GM10266 (cell line): ENCODE data around the gene NUDT9.
"Not testable (repeated sequence)": the region's sequence is repeated elsewhere in the genome, so short reads cannot be mapped to it uniquely, and the experiment has no call there.

Experiments used
- DNase-seq: peaks from one replicate; pipeline ENCODE4 v3.0.0; 2012; ENCODE audit errors: extremely low spot score
- TF ChIP-seq, protein P1 (sequence below): IDR thresholded peaks from 2 replicates; pipeline ENCODE4 v1.5.1; 2012; ENCODE audit warnings: mild to moderate bottlenecking, low read depth; ENCODE audit not compliant: control insufficient read depth, insufficient read depth; ENCODE audit errors: missing control alignments

The NUDT9 gene

DNA sequence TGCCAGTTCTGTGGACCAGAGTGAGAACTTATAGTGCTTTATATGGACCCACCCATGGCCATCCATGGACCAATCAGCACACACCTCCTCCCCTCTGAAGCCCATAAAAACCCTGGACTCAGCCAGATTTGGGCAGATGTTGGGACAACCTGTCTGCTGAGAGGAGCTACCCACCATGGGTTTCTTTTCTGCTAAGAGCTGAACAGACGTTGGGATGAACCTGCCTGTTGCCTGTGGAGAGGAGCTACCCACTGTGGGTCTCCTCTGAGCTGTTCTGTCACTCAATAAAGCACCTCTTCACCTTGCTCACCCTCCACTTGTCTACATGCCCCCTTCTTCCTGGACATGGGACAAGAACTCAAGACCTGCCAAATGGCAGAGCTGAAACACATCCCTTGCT lies 22.4 kb upstream of the NUDT9 start:
- DNase-seq = no peak
- TF ChIP-seq, protein P1, sequence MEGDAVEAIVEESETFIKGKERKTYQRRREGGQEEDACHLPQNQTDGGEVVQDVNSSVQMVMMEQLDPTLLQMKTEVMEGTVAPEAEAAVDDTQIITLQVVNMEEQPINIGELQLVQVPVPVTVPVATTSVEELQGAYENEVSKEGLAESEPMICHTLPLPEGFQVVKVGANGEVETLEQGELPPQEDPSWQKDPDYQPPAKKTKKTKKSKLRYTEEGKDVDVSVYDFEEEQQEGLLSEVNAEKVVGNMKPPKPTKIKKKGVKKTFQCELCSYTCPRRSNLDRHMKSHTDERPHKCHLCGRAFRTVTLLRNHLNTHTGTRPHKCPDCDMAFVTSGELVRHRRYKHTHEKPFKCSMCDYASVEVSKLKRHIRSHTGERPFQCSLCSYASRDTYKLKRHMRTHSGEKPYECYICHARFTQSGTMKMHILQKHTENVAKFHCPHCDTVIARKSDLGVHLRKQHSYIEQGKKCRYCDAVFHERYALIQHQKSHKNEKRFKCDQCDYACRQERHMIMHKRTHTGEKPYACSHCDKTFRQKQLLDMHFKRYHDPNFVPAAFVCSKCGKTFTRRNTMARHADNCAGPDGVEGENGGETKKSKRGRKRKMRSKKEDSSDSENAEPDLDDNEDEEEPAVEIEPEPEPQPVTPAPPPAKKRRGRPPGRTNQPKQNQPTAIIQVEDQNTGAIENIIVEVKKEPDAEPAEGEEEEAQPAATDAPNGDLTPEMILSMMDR = no peak

DNA sequence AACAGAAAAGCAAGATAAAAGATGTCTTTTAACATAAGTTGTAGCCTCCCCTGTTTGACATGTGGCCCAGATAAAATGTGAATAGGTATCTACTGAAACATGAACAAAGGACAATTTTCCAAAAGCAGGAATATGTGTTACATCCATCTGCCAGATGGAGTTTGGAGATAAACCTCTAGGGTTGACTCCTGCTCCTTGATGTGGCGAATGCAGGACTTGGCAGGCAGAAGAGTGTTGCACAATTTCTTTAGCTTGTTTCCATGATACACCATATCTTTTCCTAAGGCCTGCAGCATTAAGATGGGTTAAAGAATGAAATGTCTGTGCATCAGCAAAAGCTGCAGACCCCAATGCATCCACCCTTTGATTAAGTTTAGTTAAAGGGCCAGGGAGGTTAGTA lies 18.6 kb upstream of the NUDT9 start:
- DNase-seq = not testable (repeated sequence)

DNA sequence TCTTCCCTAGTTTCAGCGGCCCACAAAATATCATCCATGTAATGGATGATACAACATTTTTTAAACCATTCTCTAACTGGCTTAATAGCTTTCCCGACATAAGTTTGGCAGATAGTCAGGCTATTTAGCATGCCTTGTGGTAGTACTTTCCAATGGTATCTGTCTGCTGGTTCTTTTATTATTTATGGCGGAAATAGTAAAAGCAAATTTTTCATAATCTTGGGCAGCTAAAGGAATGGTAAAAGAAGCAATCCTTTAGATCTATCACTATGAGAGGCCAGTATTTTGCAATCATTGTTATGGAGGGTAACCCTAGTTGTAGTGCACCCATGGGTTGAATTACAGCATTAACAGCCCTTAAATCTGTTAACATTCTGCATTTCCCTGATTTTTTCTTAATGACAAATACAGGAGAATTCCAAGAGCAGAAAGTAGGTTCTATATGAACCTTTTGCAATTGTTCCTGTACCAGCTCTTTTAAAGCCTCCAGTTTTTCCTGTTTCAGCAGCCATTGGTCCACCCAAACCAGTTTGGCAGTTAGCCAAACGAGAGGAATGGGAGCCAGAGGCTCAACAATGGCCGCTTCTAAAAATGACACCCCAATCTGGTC lies 17.1 kb upstream of the NUDT9 start:
- no peak for DNase-seq
- TF ChIP-seq, protein P1 = no peak

DNA sequence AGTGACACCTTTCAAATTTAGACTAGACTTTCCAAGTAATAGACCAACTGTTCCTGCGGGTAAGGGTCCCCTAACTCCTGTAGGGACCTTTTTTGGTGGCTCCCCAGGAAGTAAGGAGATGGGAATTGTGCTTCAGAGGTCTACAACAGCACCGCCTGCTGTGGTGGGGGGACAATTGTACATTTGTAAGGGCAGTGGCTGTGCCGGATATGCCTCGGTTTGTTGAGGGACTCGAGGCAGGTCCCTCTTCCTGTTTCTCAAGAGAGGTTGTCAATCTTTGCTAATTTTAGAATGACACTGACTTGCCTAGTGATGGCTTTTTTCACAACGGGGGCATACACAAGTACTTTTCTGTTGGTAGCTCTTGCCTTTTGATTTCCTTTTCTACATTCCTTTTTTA lies 15.9 kb upstream of the NUDT9 start:
- TF ChIP-seq, protein P1 = no peak
- peak; percentile 22 for DNase-seq

DNA sequence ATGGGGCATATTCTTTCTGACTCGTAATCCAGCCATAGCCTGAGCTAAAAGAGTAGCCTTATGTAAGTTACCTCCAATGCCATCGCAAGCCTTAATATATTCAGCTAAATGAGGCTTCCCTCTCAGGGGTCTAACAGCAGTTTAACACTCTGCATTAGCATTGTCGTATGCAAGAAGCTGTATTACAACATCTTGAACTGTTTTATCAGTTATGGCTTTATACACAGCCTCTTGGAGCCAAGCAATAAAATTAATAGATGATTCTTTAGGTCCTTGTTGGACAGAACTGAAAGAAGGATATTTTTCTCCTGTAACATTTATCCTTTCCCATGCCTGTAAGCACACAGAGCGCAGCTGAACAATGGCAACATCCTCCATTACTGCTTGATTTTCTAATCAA lies 15.5 kb upstream of the NUDT9 start:
- DNase-seq = not testable (repeated sequence)

DNA sequence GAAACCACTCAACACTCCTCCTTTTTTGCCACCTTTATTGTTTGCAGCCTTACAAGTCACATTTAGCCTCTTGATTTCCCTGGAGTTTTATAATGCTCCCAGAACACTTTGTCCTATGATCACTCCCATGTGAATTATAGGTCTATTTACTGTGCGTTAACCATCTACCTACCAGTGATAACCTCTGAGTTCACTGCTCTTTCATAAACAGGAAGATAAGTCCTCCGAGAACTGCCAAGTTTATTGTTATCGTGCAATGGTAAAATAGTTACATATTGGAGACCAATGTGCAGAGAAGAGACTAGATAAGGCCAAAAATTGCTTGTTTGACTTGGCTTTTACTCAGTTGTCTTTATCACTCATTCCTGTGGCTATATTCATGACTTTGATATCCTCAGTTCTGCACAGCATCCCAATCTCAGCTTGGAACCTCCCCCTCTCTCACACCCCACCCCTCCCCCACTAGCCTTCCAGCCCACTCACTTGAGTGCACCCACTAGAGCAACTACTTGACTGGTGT lies 12.9 kb upstream of the NUDT9 start:
- TF ChIP-seq, protein P1 = no peak
- DNase-seq = no peak

DNA sequence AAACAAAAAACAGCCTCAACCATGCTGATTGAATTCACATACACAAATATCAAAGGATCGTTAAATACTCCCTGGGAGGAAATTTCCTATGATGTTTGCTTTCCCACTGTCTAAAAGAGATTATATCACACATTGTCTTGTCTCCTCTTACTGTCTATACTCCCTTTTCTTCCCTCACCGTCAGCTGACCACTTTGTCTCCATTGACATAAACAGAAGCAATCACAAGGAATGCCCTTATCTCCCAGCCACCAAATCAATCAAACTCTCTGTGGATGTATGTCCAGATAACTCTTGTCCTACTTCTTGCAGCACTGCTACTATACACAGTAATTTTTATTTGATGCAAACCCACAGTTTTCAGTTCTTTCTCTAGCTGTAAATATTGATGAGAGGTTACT lies 12.2 kb upstream of the NUDT9 start:
- DNase-seq = no peak
- TF ChIP-seq, protein P1 = no peak

DNA sequence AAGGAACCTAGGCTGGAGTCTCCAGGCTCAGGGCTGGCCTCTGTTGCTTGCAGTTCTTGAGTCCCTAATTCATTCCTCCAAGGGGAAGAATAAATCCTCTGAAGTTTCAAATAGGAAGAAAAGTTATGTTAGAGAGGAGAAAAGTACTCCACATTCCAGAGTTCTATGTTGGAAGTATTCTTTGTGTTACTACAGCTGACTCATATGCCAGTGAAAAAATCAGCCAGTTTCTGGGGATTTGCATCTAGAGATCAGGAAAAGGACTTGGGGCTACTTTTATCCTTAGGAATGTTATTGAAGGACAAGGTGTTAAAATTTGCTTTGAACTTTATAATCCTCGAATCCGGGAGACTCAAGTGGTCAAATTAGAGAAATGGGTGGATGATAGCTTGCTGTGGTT lies 11.7 kb upstream of the NUDT9 start:
- TF ChIP-seq, protein P1 = no peak
- no peak for DNase-seq
